HG03175 (cell line): ENCODE data around the gene DMXL2.
"Not testable (repeated sequence)": the region's sequence is repeated elsewhere in the genome, so short reads cannot be mapped to it uniquely, and the experiment has no call there.

Source experiments
- ATAC-seq: cut with Tn5 transposase; IDR thresholded peaks from one replicate; pipeline ENCODE4 v1.9.1; 2021; ENCODE audit warnings: mild to moderate bottlenecking, moderate library complexity; ENCODE audit not compliant: unreplicated experiment

DMXL2 gene

DNA sequence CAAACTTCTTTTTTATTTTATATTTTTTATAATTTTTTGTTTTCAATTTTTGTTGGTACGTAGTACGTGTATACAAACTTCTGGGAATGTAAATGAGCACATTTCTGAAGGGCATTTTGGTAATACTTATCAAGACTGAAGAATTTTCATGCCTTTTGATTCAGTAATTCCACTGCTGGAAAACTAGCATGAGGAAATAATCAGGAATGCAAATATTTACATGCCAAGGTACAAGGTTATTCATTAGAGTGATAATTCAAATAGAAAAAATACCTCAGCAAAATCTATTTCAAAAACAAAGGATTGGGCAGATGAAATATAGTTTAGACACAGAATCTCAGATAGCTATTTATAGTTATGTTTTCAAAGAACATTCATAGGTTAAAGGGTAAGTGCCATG lies 128.7 kb downstream of the DMXL2 start:
- ATAC-seq: no peak

GRCh38 chr15:51492528-51492927 lies 130.0 kb downstream of the DMXL2 start:
- ATAC-seq: no peak

GRCh38 chr15:51491941-51492340 lies 130.6 kb downstream of the DMXL2 start:
- no peak for ATAC-seq

DNA sequence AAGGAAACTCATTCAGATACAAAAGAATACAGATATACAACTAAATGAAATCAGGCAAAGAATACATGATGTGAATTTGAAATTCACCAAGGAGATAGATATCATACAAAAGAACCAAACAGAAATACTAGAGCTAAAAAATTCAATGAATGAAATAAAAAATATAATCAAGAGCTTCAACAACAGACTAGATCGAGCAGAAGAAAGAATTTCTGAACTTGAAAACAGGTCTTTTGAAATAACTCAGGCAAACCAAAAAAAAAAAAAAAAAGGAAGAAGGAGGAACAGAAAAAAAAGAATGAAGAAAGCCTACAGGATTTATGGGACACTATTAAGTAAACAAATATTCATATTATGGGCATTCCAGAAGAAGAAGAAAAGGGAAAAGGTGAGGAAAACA lies 137.8 kb downstream of the DMXL2 start:
- no peak for ATAC-seq

GRCh38 chr15:51483985-51484384 lies 138.6 kb downstream of the DMXL2 start:
- no peak for ATAC-seq

DNA sequence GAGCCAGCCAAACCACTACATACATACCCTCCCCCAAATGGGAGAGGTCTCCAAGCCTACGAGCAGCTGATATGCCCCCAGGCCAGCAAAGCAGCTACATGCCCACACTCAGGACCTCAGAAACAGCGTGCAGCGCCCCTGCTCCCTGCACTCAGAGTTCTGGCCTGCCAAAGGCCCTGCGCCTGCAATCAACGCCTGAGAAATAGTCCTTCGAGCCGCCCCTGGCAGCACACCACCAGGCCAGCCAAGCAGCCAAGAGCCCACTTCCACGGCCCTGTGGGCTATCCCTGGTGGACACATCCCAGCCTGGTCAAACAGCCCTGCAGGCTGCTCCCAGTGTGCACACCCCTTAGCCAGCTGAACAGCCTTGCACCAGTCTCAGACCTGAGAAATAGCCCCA lies 139.1 kb downstream of the DMXL2 start:
- no peak for ATAC-seq

- ATAC-seq: no peak
Observed at GRCh38 chr15:51475736-51476135, 146.8 kb downstream of the DMXL2 start.

DNA sequence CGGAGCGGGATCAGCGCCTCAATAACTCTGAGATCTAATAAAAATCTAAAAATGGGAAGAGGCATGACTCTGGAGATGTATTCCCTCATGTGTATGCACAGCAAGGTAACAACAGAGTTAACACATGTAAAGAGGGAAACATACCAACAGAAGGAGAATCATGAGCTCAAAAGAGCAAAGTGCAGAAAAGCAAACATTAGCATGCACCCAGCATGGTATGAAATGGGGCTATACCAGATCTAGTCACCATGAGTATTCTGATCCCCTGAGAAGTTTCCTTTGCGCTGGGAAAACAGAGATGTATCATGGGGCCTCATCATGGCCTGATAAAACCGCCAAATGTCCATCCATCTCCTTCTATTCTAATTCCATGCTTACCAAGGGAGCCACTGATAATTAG lies 152.1 kb downstream of the DMXL2 start:
- no peak for ATAC-seq

- no peak for ATAC-seq
Observed at GRCh38 chr15:51460796-51461195, 161.8 kb downstream of the DMXL2 start.

- no peak for ATAC-seq
Observed at GRCh38 chr15:51450001-51450400, 172.6 kb downstream of the DMXL2 start.

GRCh38 chr15:51448622-51449399 lies 173.8 kb downstream of the DMXL2 start:
- ATAC-seq: no peak

- ATAC-seq: no peak
Observed at GRCh38 chr15:51447855-51448621, 174.5 kb downstream of the DMXL2 start.

GRCh38 chr15:51446029-51446744 lies 176.4 kb downstream of the DMXL2 start:
- not testable (repeated sequence) for ATAC-seq

GRCh38 chr15:51444807-51445206 lies 177.8 kb downstream of the DMXL2 start:
- ATAC-seq: no peak

DNA sequence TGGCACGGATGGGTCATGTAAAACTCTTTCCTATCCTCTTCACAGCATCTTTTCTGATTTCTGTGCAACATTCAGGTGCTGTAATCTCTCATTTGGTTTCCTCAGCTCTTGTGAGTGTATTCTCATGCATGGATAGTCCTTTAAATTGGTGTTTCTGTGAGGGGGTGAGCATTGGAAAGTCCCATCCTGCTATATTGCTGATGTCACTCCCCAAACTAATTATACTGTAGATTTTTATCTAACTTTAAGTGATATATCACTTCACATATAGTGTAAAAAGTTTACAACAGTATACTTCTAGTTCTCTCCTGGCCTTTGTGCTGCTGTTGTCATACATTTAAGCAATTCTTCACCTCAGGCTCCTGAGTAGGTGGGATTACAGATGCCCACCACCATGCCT lies 178.5 kb downstream of the DMXL2 start:
- ATAC-seq: no peak

DNA sequence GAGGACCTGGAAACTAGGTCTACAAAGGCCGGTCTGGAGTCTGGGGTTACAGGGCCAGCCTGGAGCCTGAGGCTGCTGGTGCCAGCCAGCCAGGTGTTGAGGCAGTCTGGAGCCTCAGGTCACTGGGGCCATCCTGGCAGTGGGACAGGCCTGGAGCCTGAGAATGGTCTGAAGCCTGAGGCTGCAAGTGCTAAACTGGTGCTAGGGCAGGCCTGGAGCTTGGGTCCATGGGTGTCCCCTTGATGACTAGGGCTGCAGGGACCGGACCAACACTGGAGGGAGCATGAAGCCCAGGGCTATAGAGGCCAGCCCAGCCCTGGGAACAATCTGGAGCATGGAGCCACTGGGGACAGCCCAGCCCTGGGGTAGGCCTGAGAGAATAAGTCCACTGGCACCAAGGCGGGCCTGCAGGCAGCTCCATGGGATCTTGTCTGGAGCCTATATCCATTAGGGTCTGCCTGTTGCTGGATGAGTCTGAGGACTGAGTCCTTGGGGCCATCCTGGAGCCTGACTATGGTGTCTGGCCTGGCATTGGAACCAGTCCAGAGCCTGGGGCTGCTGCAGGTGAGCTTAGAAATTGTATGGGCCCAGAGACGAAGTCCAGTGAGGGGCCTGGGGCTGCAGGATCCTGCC lies 179.2 kb downstream of the DMXL2 start:
- no peak for ATAC-seq

- no peak for ATAC-seq
Observed at GRCh38 chr15:51438526-51438925, 184.0 kb downstream of the DMXL2 start.

- no peak for ATAC-seq
Observed at GRCh38 chr15:51425517-51426040, 197.0 kb downstream of the DMXL2 start.

GRCh38 chr15:51424780-51425179 lies 197.8 kb downstream of the DMXL2 start:
- ATAC-seq: no peak

DNA sequence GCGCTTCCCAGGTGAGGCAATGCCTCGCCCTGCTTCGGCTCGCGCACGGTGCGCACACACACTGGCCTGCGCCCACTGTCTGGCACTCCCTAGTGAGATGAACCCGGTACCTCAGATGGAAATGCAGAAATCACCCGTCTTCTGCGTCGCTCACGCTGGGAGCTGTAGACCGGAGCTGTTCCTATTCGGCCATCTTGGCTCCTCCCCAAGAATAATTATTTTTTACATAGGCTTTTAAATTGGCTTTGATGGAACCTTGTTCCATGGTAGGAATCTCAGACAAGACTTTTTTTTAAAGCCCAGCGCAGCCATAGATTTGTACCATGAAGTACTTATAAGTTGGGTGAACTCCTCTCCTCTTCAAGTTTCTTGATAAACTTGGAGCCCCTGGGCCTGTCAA lies 199.5 kb downstream of the DMXL2 start:
- ATAC-seq: not testable (repeated sequence)

- no peak for ATAC-seq
Observed at GRCh38 chr15:51416129-51416528, 206.4 kb downstream of the DMXL2 start.
